BE2C (cell line): ENCODE data around the gene ATP13A3.

Experiments used
- DNase-seq: peaks from one replicate; pipeline ENCODE4 v3.0.0-alpha.2; 2020
- H3K27me3 ChIP-seq: fragments of 250-450 bp; sonication (Bioruptor Pico); 2 replicates; pipeline ENCODE4 v1.5.1; 2020; ENCODE audit warnings: mild to moderate bottlenecking
- H3K36me3 ChIP-seq: fragments of 250-450 bp; sonication (Bioruptor Pico); 2 replicates; pipeline ENCODE4 v1.5.1; 2020; ENCODE audit warnings: mild to moderate bottlenecking
- H3K4me1 ChIP-seq: fragments of 250-450 bp; sonication (Bioruptor Pico); 2 replicates; pipeline ENCODE4 v1.5.1; 2020
- H3K4me3 ChIP-seq: 2 replicates; pipeline ENCODE4 v1.5.1; 2011; ENCODE audit warnings: low read depth, low read length
- H3K9me3 ChIP-seq: fragments of 250-450 bp; sonication (Bioruptor Pico); 2 replicates; pipeline ENCODE4 v1.5.1; 2020
- CTCF ChIP-seq: IDR thresholded peaks from 2 replicates; pipeline ENCODE4 v1.5.1; 2012; ENCODE audit warnings: mild to moderate bottlenecking, low read depth, low read length

The ATP13A3 gene

GRCh38 chr3:194474675-194475074 lies 12.1 kb downstream of the ATP13A3 start:
- no peak for TF ChIP-seq CTCF
- H3K27me3 ChIP-seq = no peaks in the 10 kb centered on the region
- H3K36me3 ChIP-seq = peaks cover 11% of the 10 kb centered on the region
- H3K4me3 ChIP-seq = no peak overlapping the region
- no peaks in the 10 kb centered on the region for H3K9me3 ChIP-seq
- H3K4me1 ChIP-seq = peaks cover 9% of the 10 kb centered on the region
- no peak for DNase-seq

- Histone ChIP-seq H3K9me3 (no peaks in the 10 kb centered on the region), H3K4me1 (peaks cover 7% of the 10 kb centered on the region), H3K27me3 (no peaks in the 10 kb centered on the region), H3K36me3 (no peaks in the 10 kb centered on the region), H3K4me3 (no peak overlapping the region)
- DNase-seq = peak; percentile 31
- peak; percentile 99 for TF ChIP-seq CTCF
These were observed 14.4 kb downstream of the ATP13A3 start for GRCh38 chr3:194472290-194472920.

GRCh38 chr3:194471863-194472262 lies 14.9 kb downstream of the ATP13A3 start:
- Histone ChIP-seq H3K4me3 (no peak overlapping the region), H3K36me3 (peaks cover 5% of the 10 kb centered on the region; the same call in 1 of the 2 replicates), H3K27me3 (no peaks in the 10 kb centered on the region), H3K9me3 (no peaks in the 10 kb centered on the region), H3K4me1 (peaks cover 2% of the 10 kb centered on the region; the same call in 1 of the 2 replicates)
- no peak for DNase-seq
- TF ChIP-seq CTCF = no peak

- no peaks in the 10 kb centered on the region for H3K27me3 ChIP-seq
- H3K36me3 ChIP-seq = peaks cover 5% of the 10 kb centered on the region; the same call in 1 of the 2 replicates
- no peak for TF ChIP-seq CTCF
- no peak overlapping the region for H3K4me3 ChIP-seq
- H3K9me3 ChIP-seq = no peaks in the 10 kb centered on the region
- no peaks in the 10 kb centered on the region for H3K4me1 ChIP-seq
- no peak for DNase-seq
These were observed 16.2 kb downstream of the ATP13A3 start for GRCh38 chr3:194470615-194471014.

GRCh38 chr3:194469977-194470376 lies 16.8 kb downstream of the ATP13A3 start:
- DNase-seq = no peak
- H3K4me1 ChIP-seq = no peaks in the 10 kb centered on the region
- no peak for TF ChIP-seq CTCF
- H3K27me3 ChIP-seq = no peaks in the 10 kb centered on the region
- H3K4me3 ChIP-seq = no peak overlapping the region
- H3K36me3 ChIP-seq = peaks cover 5% of the 10 kb centered on the region; the same call in 1 of the 2 replicates
- no peaks in the 10 kb centered on the region for H3K9me3 ChIP-seq

GRCh38 chr3:194468086-194468485 lies 18.7 kb downstream of the ATP13A3 start:
- Histone ChIP-seq H3K4me1 (no peaks in the 10 kb centered on the region), H3K4me3 (no peak overlapping the region), H3K36me3 (peaks cover 5% of the 10 kb centered on the region; the same call in 1 of the 2 replicates), H3K27me3 (no peaks in the 10 kb centered on the region), H3K9me3 (no peaks in the 10 kb centered on the region)
- no peak for TF ChIP-seq CTCF
- no peak for DNase-seq
